Cardiac fibroblast (primary cell): Measurements from ENCODE around the gene ZC3H13.

ENCODE experiments used
- DNase-seq, 2 donors: peaks; one replicate each; pipeline versions ENCODE4 v3.0.0 to v3.0.0-alpha.2; 2010; ENCODE audit warnings: low read depth in 2 of 2
- H3K4me3 ChIP-seq, 2 donors: replicated peaks in 1 of 2; 1 replicate in 1 of 2; 2 replicates in 1 of 2; pipeline ENCODE4 v1.5.1; 2011; ENCODE audit warnings: low read depth in 2 of 2, low read length in 2 of 2, mild to moderate bottlenecking in 2 of 2, moderate library complexity in 1 of 2
- TF ChIP-seq, protein P1 (sequence below): IDR thresholded peaks from one replicate; pipeline ENCODE4 v1.5.1; 2011; ENCODE audit warnings: low read depth, mild to moderate bottlenecking, low read length, inconsistent platforms

ZC3H13 gene

DNA sequence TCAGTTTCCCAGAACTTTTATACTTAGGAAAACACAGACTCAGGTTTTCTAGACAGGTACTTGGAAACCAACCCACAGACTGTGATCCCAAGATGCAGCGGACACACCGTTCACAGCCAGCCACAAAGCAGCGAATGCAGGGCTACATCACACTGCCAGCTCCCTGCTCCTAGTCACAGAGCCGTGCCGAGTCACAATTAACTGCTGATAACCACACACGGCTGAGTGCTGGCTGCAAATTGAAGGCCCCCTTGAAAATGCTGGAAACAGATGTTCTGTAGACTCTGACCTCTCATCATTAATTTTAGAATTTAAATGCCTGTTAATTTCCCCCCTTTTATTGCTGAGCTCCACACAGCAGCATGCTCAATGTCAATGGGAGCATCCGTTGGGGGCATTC lies 122.4 kb downstream of the ZC3H13 start:
- DNase-seq: no peak
- TF ChIP-seq, protein P1, sequence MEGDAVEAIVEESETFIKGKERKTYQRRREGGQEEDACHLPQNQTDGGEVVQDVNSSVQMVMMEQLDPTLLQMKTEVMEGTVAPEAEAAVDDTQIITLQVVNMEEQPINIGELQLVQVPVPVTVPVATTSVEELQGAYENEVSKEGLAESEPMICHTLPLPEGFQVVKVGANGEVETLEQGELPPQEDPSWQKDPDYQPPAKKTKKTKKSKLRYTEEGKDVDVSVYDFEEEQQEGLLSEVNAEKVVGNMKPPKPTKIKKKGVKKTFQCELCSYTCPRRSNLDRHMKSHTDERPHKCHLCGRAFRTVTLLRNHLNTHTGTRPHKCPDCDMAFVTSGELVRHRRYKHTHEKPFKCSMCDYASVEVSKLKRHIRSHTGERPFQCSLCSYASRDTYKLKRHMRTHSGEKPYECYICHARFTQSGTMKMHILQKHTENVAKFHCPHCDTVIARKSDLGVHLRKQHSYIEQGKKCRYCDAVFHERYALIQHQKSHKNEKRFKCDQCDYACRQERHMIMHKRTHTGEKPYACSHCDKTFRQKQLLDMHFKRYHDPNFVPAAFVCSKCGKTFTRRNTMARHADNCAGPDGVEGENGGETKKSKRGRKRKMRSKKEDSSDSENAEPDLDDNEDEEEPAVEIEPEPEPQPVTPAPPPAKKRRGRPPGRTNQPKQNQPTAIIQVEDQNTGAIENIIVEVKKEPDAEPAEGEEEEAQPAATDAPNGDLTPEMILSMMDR: no peak
- H3K4me3 ChIP-seq: no peak overlapping the region

DNA sequence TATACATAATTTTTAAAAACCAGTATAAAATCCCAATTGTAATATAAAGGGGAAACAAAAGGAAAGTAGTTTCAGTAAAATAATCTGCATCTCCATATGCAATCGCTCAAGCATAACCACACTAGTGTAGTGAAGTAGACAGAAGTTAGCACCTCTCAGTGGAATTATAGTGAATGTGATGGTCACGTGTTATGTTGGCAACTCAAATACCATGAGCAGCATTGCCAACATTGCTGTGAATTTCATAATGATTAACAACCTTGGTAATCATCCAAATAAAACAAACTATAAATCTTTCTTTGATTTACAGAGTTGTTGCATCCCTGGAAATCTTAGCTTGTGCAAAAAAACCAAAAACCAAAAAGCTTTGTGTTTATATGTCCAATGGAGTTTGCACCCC lies 123.7 kb downstream of the ZC3H13 start:
- TF ChIP-seq, protein P1: no peak
- peak in 1 of 2 donors; percentile 66 for DNase-seq

DNA sequence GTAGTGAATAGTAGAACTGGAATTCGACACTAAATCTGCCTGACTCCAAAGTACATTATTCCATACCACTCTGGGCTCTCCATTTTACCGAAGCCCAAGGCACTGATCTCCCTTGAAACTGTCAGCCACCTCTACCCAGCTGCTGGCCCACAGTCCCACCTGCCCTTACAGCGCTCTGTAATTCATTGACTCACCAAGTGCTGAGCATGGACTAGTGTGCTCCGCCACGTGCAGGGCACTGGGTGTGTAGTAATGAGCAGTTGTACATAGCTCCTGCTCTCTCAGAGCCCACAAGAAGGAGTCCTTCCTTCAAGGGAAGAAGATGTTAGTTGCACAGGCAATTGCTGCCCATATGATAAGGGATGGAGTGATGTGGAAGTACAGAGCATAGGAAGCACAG lies 124.4 kb downstream of the ZC3H13 start:
- DNase-seq: no peak
- no peak overlapping the region for H3K4me3 ChIP-seq
- TF ChIP-seq, protein P1: no peak

More for the DNA sequence above, 123.7 kb downstream of the ZC3H13 start:
- no peak overlapping the region for H3K4me3 ChIP-seq

DNA sequence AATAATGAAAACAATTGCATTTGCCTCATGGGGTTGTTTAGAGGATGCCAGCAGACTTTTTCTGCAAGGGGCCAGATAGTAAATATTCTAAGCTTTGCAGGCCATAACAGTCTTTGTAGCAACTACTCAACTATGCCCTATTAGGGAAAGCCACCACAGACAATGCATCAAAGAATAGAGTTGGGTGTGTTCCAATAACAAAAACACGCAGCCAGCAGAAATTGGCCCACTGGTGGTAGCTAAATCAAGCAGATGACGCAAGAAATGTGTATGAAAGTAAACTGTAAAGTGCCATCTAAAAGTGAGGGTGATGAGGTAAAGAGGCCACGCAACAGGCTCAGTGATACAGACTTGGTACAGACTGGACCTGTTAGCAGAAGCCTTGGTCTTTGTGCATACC lies 125.8 kb downstream of the ZC3H13 start:
- peak in 1 of 2 donors; percentile 17 for DNase-seq
- H3K4me3 ChIP-seq: no peak overlapping the region
- TF ChIP-seq, protein P1: no peak

DNA sequence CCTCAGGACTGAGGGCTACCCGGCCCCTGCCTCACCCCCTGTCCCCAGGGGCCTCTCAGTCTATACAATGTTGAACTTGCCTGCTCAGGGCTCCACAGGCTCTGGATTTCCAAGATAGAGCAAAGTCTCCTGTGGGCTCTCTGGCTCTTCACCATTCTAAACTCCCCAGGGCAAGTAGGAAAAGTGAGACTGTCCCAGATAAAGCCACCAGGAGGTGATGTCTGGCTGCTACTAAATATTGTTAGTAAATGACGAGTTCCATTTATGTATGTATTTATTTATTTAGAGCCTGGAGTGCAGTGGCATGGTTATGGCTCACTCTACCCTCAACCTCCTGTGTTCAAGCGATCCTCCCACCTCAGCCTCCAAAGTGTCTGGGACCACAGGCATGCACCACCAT lies 127.4 kb downstream of the ZC3H13 start:
- TF ChIP-seq, protein P1: peak; percentile 22
- DNase-seq: peak; percentile 15 to 25
- H3K4me3 ChIP-seq: no peak overlapping the region

DNA sequence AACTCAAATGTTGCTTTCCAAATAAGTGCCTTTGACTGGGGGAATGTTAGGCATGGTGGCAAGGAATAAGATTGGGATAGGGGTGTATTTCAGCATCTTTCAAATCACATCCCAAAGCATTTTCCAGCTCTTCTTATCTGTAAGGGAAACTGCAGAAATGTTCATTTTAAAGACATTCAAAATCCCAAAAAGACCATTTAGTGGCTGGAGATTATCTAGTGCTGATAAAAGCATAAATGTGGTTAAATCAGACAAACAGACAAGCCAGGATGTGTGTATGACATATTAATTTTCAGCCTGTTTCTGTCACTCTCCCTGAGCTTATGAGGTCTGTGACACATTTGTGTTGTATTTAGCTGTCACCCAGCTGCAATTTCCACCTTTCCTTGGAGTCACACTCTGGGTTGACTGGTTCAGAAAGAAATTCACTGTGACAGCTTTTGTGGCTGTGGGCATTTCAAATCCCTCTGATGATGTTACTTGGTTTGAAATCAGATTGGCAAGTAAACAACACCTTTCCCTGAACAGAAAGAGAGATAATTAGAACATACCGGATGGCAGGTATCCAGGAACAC lies 131.3 kb downstream of the ZC3H13 start:
- no peak for DNase-seq
- H3K4me3 ChIP-seq: no peak overlapping the region
- TF ChIP-seq, protein P1: no peak

DNA sequence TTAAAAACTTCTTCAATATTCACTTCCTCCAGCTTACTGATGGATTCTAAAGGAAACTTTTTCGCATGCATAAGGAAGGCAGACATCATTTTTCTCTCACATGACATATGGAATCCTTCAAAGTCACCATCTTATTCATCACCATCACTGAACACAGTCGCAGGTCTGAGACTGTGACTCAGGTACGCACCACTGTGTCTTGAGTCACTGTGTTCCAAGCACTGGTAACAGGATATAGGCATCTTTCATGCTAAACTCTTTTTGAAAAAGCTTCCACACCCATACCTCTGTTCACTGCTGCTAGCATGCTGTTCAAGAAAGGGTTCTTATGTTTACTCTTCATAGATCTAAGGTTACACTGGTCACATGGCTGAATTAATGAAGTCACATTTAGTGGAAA lies 133.9 kb downstream of the ZC3H13 start:
- TF ChIP-seq, protein P1: no peak
- no peak overlapping the region for H3K4me3 ChIP-seq
- DNase-seq: no peak
